ENCODE measurements around the gene SPOCK1. TPM values are rescaled to one million over a fixed set of nuclear protein-coding genes. Genes with fewer than 3 reads are reported as not detected.

The SPOCK1 gene
- total RNA-seq, 1 donor from 2014 or later = 28.6 TPM

GRCh38 chr5:136926073-136926472, 573.1 kb downstream of the SPOCK1 start:
- no peaks in the 10 kb centered on the region for H3K27me3 ChIP-seq (ENCODE audit: low read depth)
- intact Hi-C loops (cut with micrococcal nuclease) = no loop called here
- no peaks in the 10 kb centered on the region for H3K4me1 ChIP-seq
- TF ChIP-seq, protein P1, sequence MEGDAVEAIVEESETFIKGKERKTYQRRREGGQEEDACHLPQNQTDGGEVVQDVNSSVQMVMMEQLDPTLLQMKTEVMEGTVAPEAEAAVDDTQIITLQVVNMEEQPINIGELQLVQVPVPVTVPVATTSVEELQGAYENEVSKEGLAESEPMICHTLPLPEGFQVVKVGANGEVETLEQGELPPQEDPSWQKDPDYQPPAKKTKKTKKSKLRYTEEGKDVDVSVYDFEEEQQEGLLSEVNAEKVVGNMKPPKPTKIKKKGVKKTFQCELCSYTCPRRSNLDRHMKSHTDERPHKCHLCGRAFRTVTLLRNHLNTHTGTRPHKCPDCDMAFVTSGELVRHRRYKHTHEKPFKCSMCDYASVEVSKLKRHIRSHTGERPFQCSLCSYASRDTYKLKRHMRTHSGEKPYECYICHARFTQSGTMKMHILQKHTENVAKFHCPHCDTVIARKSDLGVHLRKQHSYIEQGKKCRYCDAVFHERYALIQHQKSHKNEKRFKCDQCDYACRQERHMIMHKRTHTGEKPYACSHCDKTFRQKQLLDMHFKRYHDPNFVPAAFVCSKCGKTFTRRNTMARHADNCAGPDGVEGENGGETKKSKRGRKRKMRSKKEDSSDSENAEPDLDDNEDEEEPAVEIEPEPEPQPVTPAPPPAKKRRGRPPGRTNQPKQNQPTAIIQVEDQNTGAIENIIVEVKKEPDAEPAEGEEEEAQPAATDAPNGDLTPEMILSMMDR (IDR thresholded peaks at IDR 0.05; ENCODE audit: borderline replicate concordance) = no peak
- H3K27ac ChIP-seq (replicated peaks) = no peak overlapping the region
- H3K36me3 ChIP-seq = no peaks in the 10 kb centered on the region
- H3K4me3 ChIP-seq = no peak overlapping the region
- no peak for DNase-seq
- peaks cover 16% of the 10 kb centered on the region for H3K9me3 ChIP-seq (replicated peaks)

Other genes starting within 250 kb of the SPOCK1 start
- 26.3 TPM for gene KLHL3, start 236.8 kb upstream of the SPOCK1 start, total RNA-seq

Data from left ventricle myocardium inferior (tissue), 1 donor.